ENCODE measurements around the gene CFAP46.
"Not testable (repeated sequence)": the region's sequence is repeated elsewhere in the genome, so short reads cannot be mapped to it uniquely, and the experiment has no call there.

CFAP46 gene

DNA sequence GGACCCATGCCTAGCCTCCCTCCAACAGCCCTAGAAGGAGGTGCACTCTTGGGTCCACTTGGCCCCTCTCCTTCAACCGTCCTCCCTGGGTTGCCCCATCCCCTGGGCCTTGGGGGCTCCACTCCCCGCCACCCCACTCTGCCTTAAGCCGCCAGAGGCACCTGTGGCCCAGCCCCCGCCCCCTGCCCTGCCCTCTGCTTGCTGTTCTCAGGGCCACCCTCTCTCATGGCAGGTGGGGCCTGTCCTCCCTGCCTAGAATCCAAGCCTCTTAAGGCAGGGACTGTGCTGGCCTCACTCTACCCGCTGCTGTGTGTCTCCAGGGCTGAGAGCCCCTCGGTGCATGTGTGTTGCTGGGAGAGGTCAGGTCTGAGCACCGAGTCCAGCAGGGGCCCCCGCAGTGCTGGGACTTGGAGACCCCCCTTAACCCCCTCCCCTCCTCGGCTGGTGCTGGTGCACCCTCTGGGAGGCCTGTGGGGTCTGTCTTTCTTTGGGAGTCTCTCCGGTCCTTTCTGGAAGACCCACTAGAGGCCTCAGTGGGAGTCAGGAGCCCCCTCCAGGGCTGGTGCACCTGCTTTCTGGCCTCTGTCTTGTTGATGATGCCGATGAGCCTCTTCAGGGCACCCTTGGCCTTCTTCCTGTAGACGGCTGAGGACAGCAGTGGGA is 43.8 kb downstream of the CFAP46 start:
- no peak for DNase-seq

DNA sequence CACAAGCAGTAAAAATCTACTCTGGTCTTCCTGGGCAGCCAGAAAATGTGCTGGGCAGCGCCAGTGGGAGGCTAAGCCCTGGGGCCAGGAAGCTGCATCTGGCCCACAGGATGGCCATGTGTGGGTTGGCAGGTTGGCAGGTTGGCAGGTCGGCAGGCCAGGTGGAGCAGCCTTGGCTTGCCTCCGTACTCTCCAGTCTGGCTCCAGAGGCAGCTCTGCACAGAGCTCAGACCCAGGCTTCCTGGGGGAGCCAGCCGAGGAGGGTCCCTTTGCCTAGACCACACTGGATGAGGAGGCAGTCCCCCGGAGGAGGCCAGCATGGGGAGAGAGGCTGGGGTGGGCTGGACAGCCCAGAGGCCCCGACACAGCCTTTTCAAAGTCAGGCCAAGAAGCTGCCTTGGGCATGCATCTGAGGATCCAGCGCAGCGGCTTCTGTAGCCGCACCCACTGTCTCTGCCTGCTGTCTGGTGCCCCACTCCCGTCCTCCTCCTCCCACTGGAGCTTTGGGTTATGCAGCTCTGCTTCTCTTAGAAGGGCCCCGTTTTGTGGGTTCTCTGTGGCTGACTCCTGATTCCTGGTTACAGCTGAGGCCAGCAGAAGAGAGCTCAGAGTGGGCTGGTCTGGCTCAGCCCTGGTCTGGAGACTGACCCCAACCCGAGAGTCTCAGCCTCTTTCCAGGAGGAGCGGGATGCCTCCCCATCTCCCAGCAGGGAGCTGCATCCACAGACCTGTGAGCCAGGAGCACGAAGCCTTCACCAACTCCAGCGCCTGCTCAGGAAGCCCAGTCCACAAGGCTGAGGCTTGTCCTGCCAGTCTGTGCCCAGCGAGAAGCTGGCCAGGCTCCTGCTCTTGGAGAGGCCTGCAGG is 44.6 kb downstream of the CFAP46 start:
- no peak for DNase-seq

DNA sequence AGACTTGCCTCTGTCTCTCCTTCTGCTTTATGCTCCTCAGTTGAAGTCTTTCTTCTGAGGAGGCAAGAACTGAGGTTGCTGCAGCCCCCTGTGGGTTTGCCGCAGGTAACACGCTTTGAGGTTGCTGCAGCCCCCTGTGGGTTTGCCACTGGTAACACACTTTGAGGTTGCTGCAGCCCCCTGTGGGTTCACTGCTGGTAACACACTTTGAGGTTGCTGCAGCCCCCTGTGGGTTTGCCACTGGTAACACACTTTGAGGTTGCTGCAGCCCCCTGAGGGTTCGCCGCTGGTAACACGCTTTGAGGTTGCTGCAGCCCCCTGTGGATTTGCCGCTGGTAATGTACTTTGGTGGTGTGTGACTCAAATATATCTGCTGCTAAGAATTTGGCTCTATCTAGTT is 48.6 kb downstream of the CFAP46 start:
- not testable (repeated sequence) for DNase-seq

DNA sequence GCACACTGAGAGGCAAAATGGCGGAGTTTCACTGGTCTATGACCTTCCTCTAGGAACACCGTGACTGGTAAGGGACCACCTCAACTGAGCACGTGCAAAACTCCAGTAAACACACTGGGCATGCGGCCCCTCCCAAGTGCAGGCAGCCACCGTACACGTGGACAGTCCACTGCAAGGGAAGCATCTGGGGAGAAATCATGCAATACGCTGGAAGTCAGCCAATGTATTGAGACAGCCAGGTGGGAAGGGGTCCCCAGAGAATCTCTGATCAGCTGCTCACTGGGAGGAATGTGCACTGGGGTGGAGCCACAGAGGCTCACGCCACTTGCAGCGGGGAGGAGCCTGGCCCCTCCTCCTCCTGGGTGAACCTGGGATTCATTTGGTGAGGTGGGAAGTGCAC is 49.3 kb downstream of the CFAP46 start:
- no peak for DNase-seq

DNA sequence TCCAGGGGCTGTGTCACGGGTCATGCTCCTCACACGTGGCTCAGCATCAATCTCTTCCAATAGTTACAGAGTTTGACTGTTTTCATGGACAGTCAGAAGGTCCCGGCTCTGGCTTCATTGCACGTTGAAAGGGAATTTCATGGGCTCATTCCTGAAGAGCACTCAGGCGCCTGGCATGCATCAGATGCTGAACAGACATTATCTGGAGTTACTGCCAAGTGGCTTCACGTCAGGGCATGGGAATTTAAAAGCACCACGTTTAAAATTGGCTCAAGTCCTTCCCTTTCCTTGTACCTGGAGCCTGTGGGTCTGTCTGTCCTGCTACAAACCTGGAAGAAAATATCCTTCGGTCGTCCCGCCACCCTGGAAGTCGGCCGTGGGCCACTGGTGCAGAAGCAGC is 50.4 kb downstream of the CFAP46 start:
- no peak for DNase-seq

DNA sequence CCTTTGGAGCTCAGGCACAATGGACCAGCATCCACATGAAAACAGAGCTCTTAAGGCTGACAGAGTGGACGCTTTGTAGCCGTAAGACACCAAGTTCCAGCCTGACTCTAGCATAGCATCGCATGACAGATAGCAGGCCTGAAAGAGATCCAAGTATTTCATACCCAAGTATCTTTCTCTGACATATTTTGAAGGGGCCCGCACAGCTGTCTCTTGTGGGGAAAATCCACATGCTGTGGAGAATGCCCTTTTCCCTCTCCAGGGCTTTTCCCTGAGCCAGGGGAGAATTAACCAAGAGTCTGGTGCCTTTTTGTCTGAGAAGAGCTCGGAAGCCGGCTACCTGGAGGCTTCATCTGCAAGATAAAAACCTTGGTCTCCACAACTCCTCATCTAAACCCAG is 51.0 kb downstream of the CFAP46 start:
- DNase-seq = no peak

DNA sequence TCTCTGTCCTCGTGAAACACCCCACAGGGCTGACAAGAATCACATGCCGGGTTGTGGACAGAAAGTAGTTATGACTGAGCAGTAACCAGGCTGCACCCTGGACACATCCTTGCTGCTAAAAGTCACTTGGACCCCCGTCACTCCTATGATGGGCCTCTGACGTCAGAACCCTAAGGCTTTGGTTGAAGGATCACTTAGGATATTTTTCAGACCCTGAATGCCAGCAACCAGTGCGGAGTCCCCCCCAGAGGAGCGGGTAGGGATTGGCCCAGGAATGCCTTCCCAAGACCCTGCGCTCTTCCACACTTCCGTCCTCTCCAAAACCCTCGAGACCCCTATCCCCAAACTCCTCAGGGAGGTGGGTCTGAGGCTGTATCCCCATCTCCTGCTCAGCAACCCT is 52.1 kb downstream of the CFAP46 start:
- DNase-seq = no peak

DNA sequence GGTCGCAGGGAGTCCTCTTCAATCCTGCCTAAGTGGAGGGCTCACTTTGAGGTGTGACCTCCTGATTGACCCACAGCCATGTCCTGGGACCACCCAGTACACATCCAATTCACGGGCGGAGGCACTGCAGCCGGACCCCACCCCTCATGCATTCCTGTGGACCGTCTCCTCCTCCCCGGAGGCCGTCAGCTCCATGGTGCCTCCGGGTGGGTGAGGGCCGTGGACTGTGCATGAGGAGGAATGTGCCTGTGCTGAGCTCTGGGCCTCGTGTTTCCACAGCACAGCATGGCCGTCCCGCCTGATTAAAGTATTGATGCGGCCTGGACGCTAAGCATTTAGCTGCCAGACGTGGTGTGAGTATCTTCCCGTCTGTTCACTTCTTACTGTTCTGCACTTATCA is 52.8 kb downstream of the CFAP46 start:
- DNase-seq = no peak

DNA sequence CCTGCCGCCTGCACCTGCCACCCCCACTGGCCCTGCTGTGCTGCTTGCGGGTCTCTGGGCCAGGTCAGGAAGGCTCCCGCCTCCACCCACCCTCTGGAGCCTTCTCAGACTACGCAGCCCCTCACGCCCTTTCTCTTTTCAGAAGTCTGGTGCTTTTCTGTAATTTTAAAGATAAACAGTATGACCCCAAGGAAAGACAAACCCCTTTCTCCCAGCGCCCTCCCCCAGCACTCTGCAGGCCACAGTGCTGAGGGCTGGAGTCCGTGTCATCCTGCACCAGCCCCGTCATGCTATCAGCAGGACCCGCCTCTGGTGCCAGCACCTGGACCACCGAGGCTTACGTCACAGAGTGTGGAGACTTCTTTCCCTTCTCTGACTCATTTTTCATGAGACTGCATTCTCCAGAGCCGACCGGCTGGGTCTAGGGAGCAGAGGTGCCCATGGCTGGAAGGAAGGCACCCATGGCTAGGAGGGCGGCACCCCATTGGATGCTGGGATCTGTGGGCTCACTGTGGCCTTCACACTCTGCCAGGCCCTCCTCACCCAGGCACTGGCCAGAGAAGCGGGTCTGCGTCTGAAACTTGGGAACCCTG is 53.4 kb downstream of the CFAP46 start:
- DNase-seq = no peak

DNA sequence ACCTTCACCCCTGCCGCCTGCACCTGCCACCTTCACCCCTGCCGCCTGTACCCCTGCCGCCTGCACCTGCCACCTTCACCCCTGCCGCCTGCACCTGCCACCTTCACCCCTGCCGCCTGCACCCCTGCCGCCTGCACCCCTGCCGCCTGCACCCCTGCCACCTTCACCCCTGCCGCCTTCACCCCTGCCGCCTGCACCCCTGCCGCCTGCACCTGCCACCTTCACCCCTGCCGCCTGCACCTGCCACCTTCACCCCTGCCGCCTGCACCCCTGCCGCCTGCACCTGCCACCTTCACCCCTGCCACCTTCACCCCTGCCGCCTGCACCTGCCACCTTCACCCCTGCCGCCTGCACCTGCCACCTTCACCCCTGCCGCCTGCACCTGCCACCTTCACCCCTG is 53.9 kb downstream of the CFAP46 start:
- DNase-seq = not testable (repeated sequence)

DNA sequence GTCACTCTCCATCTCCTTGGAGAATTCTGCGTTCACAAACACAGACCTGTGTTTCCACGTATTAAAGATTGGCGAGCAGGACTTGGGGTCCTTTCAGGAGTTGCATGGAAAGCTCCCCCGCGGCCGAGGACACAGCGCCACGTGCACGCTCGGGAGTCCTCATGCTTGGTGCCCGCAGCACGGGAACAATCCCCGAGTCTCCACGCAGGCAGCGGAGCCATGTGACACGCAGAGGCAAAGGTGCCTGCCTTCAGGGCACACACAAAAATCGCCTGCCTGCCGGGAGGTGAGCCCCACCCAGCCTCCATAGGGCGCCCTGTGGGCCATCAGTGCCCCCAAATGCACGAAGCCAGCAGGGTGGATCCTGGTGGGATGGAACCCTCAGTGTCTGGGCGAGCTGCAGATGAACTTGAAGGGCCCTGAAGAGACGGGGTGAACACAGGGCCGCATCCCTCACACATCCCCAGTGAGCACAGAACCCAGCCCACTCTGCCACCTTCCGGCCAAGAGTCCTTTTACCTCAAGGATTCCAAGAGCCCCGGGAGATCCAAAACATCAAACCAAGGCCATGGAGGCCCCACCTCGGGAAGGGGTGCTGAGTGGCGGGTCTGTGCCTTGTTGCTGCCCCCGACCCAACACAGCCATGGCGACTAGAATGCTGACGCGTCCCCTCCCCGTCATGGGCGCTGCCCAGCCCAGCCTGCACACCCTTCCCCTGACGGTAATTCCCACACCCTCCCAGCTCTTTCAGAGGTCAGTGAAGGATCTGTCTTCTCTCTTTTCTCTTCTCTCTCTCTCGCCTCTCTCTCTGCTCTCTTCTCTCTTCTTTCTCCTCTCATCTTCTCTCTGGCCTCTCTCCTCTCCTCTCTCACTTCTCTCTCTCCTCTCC is 55.9 kb downstream of the CFAP46 start:
- no peak for DNase-seq

DNA sequence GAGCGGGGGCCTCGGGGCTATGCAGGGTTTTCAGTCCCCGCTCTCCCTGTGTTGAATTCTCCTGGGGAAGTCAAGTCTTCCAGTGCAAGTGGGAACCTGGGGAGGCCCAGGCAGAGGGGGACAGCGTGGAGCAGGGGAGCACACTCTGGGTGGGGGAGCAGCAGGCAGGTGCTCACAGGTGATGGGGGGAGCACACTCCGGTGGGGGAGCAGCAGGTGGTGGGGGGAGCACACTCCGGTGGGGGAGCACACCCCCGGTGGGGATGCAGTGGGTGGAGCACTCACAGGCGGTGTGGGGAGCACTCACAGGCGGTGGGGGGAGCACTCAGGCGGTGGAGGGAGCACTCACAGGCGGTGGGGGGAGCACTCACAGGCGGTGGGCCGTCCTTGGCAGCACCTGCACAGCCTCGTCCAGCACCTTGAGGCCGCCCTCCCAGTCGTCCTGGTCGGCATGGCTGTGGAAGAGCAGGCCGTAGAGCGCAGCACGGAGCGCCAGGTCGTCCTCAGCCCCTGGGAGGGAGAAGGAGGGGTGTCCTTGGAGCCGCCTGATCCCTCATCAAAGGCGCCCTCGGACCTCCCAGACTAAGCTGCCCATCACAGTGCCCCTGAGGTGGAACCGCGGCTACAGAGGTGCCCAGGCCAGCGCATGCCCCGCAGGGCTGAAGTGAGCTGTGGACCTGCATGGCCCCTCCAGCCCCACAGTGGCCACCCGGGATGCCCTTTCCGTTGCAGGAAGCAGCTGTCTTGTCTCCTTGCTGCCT is 56.7 kb downstream of the CFAP46 start:
- no peak for DNase-seq

DNA sequence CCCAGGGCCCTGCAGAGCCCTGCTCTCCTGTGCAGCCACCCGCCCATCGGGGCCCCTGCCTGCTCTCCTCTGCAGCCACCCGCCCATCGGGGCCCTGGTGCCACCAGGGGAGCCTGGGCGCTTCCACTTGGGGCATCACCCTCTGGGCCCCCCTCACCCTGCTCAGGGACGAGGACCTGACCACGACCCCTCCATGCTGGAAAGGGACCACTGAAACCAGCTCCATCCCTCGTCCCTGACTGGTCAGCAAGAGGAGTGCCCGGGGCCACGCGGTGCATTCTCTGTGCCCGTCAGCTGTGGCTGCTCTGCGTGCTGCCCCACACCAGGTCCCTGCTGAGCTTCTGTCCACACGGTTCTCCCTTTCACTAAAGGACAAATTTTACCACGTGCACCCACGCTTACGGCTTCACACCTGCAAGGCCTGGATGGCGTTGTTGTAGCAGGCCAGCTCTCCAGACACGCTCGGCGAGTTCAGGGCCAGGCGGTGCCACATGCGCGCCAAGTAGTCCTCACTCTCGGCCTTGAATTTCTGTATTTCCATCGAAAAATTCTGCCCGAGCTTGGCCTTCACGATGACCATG is 57.6 kb downstream of the CFAP46 start:
- DNase-seq = no peak

DNA sequence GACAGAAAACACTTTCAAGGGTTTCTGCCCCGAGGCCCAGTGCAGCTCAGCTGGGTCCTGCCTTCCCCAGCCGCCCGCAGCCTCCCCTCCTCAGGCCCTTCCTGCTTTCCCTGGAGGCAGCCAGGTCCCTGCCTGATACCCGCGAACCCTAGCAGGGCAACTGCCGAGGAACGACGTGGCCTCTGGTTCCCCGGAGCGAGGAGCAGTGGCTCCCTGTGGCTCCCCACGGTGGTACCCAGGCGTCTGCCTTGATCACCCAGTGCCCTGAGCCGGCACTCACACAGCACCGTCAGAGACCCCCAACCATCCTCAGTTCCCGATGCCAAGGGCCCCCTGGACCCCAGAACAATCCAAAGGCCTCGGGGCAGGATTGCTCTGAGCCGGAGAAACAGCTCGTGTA is 58.3 kb downstream of the CFAP46 start:
- DNase-seq = no peak

DNA sequence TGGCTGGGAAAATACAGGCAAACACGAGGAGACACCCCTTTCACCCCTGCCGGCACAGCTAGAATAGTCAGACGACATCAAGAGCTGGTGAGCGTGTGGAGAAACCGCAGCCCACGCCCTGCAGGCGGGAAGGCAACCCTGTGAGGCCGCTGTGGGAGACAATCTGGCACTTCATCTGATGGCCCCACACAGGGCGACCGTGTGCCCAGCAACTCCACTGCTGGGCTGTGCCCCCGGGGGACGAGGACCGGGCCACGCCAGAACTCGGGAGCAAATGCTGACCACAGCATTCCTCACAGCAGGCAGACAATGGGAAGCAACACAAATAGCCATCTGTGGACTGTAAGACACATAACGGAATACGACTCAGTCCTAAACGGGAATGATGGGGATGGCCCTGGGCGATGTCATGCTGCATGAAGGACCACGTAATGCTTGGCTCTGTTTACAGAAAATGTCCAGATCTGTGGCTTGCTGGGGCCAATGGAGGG is 58.9 kb downstream of the CFAP46 start:
- DNase-seq = no peak

DNA sequence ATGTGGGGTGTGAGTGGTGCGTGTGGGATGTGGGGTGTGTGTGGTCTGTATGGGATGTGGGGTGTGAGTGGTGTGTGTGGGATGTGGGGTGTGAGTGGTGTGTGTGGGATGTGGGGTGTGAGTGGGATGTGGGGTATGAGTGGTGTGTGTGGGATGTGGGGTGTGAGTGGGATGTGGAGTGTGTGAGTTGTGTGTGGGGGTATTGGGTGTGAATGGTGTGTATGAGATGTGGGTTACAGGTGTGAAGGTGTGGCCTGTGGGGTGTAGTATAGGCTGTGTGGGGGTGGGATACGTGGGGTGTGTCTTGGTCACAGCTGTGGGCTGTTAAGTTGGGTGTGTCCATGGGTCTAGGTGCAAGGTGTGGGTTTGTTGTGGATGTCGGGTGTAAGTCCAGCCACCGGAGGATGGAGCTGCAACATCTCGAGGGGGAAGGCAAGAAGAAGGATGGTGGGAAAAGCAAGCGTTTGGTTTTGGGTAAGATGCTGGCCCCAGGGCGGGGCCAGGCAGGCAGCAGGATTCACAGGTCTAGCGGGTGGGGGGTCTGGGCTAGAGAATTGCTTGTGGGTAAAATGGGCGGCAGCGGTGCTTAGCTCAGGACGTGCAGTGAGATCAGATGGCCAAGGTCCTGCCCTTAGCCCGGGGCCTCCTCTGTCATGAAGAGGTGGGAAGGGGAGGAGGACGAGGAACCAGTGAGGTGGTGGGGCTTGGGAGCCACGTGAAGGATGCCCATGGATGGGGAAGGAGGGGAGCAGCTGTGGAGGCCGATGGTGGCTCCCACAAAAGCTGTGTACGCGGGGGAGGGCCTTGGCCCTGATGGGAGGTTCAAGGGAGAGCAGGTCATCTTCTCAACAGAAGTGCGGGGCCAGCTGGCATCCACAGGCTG is 60.1 kb downstream of the CFAP46 start:
- no peak for DNase-seq

DNA sequence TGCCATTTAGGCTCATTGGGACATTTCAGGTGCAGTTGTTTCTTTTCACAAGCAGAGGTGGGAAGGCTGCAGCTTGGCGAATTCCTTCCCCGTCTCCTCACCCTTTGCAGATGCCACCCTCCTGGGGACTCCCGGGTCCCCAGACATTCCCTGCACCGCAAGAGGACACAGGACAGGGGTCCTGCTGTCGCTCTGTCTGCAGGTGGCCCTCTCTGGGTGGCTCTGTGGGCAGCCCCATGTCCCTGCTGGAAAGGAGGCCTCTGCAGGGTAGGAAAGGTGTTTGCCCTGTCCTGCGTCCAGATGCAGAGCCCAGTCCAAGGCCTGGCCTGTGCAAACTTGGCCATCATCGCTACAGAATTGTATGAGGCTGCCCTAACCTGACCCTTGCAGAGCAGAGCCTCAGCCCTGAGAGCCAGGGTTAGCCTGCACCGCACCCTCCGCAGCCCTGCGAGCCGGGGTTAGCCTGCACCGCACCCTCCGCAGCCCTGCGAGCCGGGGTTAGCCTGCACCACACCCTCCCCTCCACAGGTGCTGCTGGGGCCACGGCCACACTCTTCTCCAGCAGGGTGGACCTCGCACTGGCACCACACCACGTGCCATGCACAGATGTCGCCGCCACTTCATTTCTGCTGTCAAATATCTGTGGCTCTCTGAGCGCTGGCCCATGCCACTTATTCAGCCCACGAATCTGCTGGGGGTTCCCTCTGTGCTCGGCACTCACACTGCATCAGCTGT is 61.0 kb downstream of the CFAP46 start:
- no peak for DNase-seq

DNA sequence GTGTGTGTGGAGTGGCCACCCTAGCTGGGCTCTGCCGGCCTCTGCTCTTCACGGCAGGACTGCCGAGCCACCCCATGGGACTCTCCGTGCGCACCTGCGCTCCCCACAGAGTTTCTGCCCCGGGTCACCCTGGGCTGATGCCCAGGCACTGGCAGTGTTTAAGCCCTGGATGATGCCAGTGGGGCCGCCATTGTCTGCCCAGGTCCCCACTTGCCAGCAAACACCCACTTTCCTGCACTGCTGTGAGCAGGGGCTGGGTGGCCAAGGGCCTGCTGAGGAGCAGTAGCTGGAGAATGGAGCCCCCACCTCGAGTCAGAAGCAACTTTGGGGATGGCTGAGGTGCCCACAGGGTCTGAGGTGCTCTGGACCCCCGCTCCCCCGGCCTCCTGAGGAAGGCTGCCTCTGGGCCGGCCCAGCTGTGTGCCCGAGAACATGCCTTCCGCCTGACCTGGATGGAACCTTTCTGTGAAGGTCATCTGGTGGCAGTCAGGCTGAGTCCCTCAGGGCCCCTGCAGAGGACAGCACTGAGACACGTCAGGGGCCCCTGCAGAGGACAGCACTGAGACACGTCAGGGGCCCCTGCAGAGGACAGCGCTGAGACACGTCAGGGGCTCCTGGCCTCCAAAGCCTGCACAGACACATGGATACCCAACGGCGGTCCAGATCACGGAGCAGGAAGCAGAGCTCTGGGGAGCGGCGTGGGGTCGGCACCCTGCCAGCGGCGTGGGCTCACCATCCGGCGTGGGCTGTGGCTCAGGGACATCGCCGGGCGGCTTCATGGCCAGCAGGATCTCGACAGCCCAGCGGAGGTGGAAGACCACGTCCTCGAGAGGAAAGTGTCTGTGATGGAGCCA is 62.0 kb downstream of the CFAP46 start:
- DNase-seq = no peak

Measured in activated naive CD4-positive, alpha-beta T cell (primary cell).